GM12878 (cell line): ENCODE measurements around the gene KLRB1. TPM values are rescaled to one million over a fixed set of nuclear protein-coding genes. Genes with fewer than 3 reads are reported as not detected.

Source experiments
- ATAC-seq: fragments of 200-7000 bp; cut with Tn5 transposase; 3 replicates; pipeline ENCODE4 v1.9.1; 2020; ENCODE audit warnings: mild to moderate bottlenecking, moderate library complexity
- BruUV-seq: library from RNA; stranded (reverse); fragments of 400-500 nt; replicated peaks from 2 replicates; lab custom pipeline; 2021; lab: Mats Ljungman, UMichigan
- CTCF ChIA-PET: fragments of 300-600 bp; sonication (Branson Sonifier 250); formaldehyde crosslinking; extraction: SDS; loops from one replicate; lab custom pipeline; 2021; ENCODE audit warnings: inconsistent platforms; lab: Yijun Ruan, JAX
- POLR2A ChIA-PET: fragments of 350-600 bp; formaldehyde crosslinking; extraction: SDS; loops from one replicate; lab custom pipeline; 2021; ENCODE audit warnings: inconsistent platforms; lab: Charles Lee
- RAD21 ChIA-PET: fragments of 300-600 bp; sonication (Branson Sonifier 250); formaldehyde crosslinking; loops from one replicate; lab custom pipeline; 2023; ENCODE audit warnings: antibody characterized with exemption; ENCODE audit not compliant: unreplicated experiment; lab: Charles Lee
- SMC1A ChIA-PET: fragments of 300-600 bp; sonication (Branson Sonifier 250); formaldehyde crosslinking; loops from one replicate; lab custom pipeline; 2023; ENCODE audit not compliant: unreplicated experiment, uncharacterized antibody; lab: Charles Lee
- DNase-seq: peaks from one replicate; pipeline ENCODE4 v3.0.0-alpha.2; 2011; ENCODE audit warnings: low read depth, low spot score
- FAIRE-seq: peaks from 3 replicates; lab custom pipeline; 2011; peaks lifted over from hg19 to GRCh38; lab: Jason Lieb, UNC
- H2AFZ ChIP-seq: 2 replicates; pipeline ENCODE4 v1.6.0; 2011; ENCODE audit warnings: low read depth, low read length, control low read depth; ENCODE audit not compliant: control insufficient read depth
- H3K27ac ChIP-seq: 2 replicates; pipeline ENCODE4 v1.5.1; 2011; ENCODE audit warnings: control low read depth; ENCODE audit not compliant: control insufficient read depth, insufficient read depth
- H3K27me3 ChIP-seq, 2 experiments: replicated peaks in 1 of 2; 2 replicates each; pipeline versions ENCODE4 v1.6.0 to v1.6.1; 2011; ENCODE audit warnings: low read length in 1 of 2; ENCODE audit not compliant: control insufficient read depth in 2 of 2, insufficient read depth in 2 of 2
- H3K36me3 ChIP-seq, 2 experiments: 2 replicates each; pipeline ENCODE4 v1.5.1; 2011; ENCODE audit warnings: low read length in 1 of 2; ENCODE audit not compliant: control insufficient read depth in 2 of 2, insufficient read depth in 2 of 2
- H3K4me1 ChIP-seq: 2 replicates; pipeline ENCODE4 v1.6.1; 2011; ENCODE audit warnings: mild to moderate bottlenecking, low read length, moderate library complexity, mixed read lengths; ENCODE audit not compliant: control insufficient read depth, insufficient read depth
- H3K4me2 ChIP-seq: 2 replicates; pipeline ENCODE4 v1.6.0; 2011; ENCODE audit warnings: control low read depth; ENCODE audit not compliant: control insufficient read depth, insufficient read depth
- H3K4me3 ChIP-seq: fragments of 200-600 bp; sonication (generic); 2 replicates; pipeline ENCODE4 v1.5.1; 2016
- H3K79me2 ChIP-seq: 2 replicates; pipeline ENCODE4 v1.6.0; 2011; ENCODE audit warnings: low read length; ENCODE audit not compliant: control insufficient read depth, insufficient read depth
- H3K9ac ChIP-seq: 2 replicates; pipeline ENCODE4 v1.8.0; 2011; ENCODE audit warnings: low read length, control low read depth, mixed read lengths; ENCODE audit not compliant: control insufficient read depth, insufficient read depth
- H3K9me3 ChIP-seq: replicated peaks from 3 replicates; pipeline ENCODE4 v1.5.1; 2011; ENCODE audit warnings: mild to moderate bottlenecking, low read length; ENCODE audit not compliant: control insufficient read depth, insufficient read depth
- H4K20me1 ChIP-seq: 2 replicates; pipeline ENCODE4 v1.6.0; 2011; ENCODE audit not compliant: control insufficient read depth, insufficient read depth
- BCLAF1 ChIP-seq: fragments of 450-650 bp; IDR thresholded peaks from 2 replicates; pipeline ENCODE4 v1.6.1; 2017; ENCODE audit warnings: antibody characterized with exemption, mild to moderate bottlenecking, moderate library complexity
- EGR1 ChIP-seq, 2 experiments: IDR thresholded peaks; 1 replicate in 1 of 2; 2 replicates in 1 of 2; pipeline ENCODE4 v1.6.1; 2011 to 2012; ENCODE audit warnings: low read depth in 2 of 2, low read length in 2 of 2, borderline replicate concordance in 1 of 2, mild to moderate bottlenecking in 1 of 2, moderate library complexity in 1 of 2
- ELK1 ChIP-seq: IDR thresholded peaks from 2 replicates; pipeline ENCODE4 v1.6.1; 2012; ENCODE audit warnings: low read depth, low read length, improper control_type of control experiment
- JUND ChIP-seq: IDR thresholded peaks from 2 replicates; pipeline ENCODE4 v1.6.1; 2012; ENCODE audit warnings: low read depth, mild to moderate bottlenecking, low read length, improper control_type of control experiment, moderate library complexity
- MYC ChIP-seq: IDR thresholded peaks from 2 replicates; pipeline ENCODE4 v1.6.1; 2011; ENCODE audit warnings: mild to moderate bottlenecking, low read length, moderate library complexity, inconsistent platforms; ENCODE audit not compliant: insufficient read depth, insufficient replicate concordance, insufficient read length, severe bottlenecking
- NKRF ChIP-seq: fragments of 450-650 bp; conservative IDR thresholded peaks from 2 replicates; pipeline ENCODE4 v1.6.1; 2017; ENCODE audit warnings: mild to moderate bottlenecking, moderate library complexity
- TAF1 ChIP-seq: IDR thresholded peaks from 2 replicates; pipeline ENCODE4 v1.6.1; 2011; ENCODE audit warnings: mild to moderate bottlenecking, low read depth, low read length, borderline replicate concordance
- TARDBP ChIP-seq: IDR thresholded peaks from 2 replicates; pipeline ENCODE4 v1.6.1; 2016; ENCODE audit warnings: borderline replicate concordance
- TCF7 ChIP-seq: IDR thresholded peaks from 2 replicates; pipeline ENCODE4 v1.6.1; 2014; ENCODE audit warnings: antibody characterized with exemption, borderline replicate concordance
- in situ Hi-C: fragments of 300-500 bp; cut with MboI; formaldehyde crosslinking; loops from 9 replicates; pipeline ENCODE4 v1.14.3; 2018; ENCODE audit warnings: mixed read lengths
- intact Hi-C: fragments of 100-400 bp; cut with micrococcal nuclease; formaldehyde crosslinking; loops from one replicate; pipeline ENCODE4 v1.14.2; 2022; ENCODE audit not compliant: unreplicated experiment
- polyA plus RNA-seq, 11 experiments: library from polyadenylated mRNA; depleted of rRNA in 4 of 11; unstranded in 6 of 11; stranded (reverse) in 5 of 11; fragments of >200 nt; fragmentation: Nextera tagmentation in 4 of 11; fragmentation: Illumina TruSeq in 1 of 11; extraction: Ambion mirVana in 4 of 11; extraction: Trizol in 1 of 11; gene quantifications; 1 replicate in 1 of 11; 2 replicates in 10 of 11; pipeline versions ENCODE4 v1.2.1 to v1.2.3, GENCODE V29; 2011 to 2016; ENCODE audit warnings: inconsistent platforms in 2 of 11, missing spikeins in 2 of 11, low read depth in 1 of 11
- total RNA-seq, 4 experiments: library from RNA; depleted of rRNA in 3 of 4; stranded (reverse); fragments of >200 nt in 3 of 4; fragmentation: Illumina TruSeq in 1 of 4; extraction: Trizol in 1 of 4; gene quantifications; 2 replicates each; pipeline versions ENCODE4 v1.2.1 to v1.2.3, GENCODE V29; 2013 to 2021
- TF ChIP-seq, protein P1 (sequence below): IDR thresholded peaks from 2 replicates; pipeline ENCODE4 v1.6.1; 2012; ENCODE audit warnings: low read depth, low read length, improper control_type of control experiment
- TF ChIP-seq, protein P2 (sequence below): fragments of 450-650 bp; formaldehyde crosslinking; IDR thresholded peaks from 2 replicates; pipeline ENCODE4 v1.4.0; 2020; ENCODE audit warnings: mild to moderate bottlenecking, moderate library complexity
- TF ChIP-seq, protein P3 (sequence below): fragments of 450-650 bp; IDR thresholded peaks from 2 replicates; pipeline ENCODE4 v1.6.1; 2014; ENCODE audit warnings: mild to moderate bottlenecking

Gene KLRB1
- total and polyA plus RNA-seq, 10 of the 15 experiments (the other 5 are each of a cell fraction or from before 2014, with no cell fraction given), result not detected

DNA sequence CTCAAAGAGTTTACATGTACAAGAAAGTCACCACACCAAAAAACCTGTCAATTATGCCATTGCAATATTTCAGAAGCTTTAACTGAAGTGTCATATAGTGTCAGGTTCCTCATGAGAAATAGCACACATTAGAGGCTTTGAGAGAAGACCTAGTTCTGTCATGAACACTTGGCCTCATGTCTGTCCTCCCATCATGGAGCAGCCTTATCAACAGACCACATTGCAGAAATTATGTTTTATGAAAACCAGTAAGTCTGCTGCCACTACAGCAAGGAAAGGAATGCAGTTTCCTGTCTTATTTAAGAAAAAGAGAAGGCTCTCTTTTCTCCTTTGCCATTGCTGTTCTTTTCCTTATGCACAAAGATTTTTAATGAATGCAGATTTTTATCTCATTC, 35.5 kb upstream of the KLRB1 start:
- Histone ChIP-seq H2AFZ (no peak overlapping the region), H3K4me3 (no peak overlapping the region), H3K9me3 (peaks cover 8% of the 10 kb centered on the region; the same call in 2 of the 3 replicates), H3K9ac (no peak overlapping the region), H3K36me3 (no peaks in the 10 kb centered on the region), H3K27me3 (no peaks in the 10 kb centered on the region), H3K4me2 (no peak overlapping the region), H3K4me1 (peaks cover 17% of the 10 kb centered on the region), H3K27ac (no peak overlapping the region), H3K79me2 (no peaks in the 10 kb centered on the region; the same call in 1 of the 2 replicates), H4K20me1 (no peaks in the 10 kb centered on the region)
- DNase-seq (no peak), FAIRE-seq (no peak), ATAC-seq (no peak)
- intact Hi-C loops, result no loop called here
- in situ Hi-C loops, result no loop called here
- POLR2A ChIA-PET, result no interaction called here
- CTCF ChIA-PET, result interaction anchor here (1.5 kb wide), 1 partner anchor 9 kb away, joined by 4 read pairs; no protein-coding TSS in a partner anchor
- SMC1A ChIA-PET, result interaction anchor here (0.9 kb wide), 1 partner anchor 9 kb away, joined by 3 read pairs; no protein-coding TSS in a partner anchor
- RAD21 ChIA-PET, result no interaction called here
- no TSS peak for BruUV-seq
- TF ChIP-seq EGR1 (IDR thresholded peaks at IDR 0.05; ENCODE audit: borderline replicate concordance in 1 of 2, low read depth in 2 of 2, low read length in 2 of 2) (no peak), TAF1 (no peak), JUND (no peak), NKRF (no peak), BCLAF1 (no peak), MYC (no peak), ELK1 (no peak), TCF7 (no peak), TARDBP (no peak)
- TF ChIP-seq, protein P1, sequence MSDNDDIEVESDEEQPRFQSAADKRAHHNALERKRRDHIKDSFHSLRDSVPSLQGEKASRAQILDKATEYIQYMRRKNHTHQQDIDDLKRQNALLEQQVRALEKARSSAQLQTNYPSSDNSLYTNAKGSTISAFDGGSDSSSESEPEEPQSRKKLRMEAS, result no peak
- TF ChIP-seq, protein P2, sequence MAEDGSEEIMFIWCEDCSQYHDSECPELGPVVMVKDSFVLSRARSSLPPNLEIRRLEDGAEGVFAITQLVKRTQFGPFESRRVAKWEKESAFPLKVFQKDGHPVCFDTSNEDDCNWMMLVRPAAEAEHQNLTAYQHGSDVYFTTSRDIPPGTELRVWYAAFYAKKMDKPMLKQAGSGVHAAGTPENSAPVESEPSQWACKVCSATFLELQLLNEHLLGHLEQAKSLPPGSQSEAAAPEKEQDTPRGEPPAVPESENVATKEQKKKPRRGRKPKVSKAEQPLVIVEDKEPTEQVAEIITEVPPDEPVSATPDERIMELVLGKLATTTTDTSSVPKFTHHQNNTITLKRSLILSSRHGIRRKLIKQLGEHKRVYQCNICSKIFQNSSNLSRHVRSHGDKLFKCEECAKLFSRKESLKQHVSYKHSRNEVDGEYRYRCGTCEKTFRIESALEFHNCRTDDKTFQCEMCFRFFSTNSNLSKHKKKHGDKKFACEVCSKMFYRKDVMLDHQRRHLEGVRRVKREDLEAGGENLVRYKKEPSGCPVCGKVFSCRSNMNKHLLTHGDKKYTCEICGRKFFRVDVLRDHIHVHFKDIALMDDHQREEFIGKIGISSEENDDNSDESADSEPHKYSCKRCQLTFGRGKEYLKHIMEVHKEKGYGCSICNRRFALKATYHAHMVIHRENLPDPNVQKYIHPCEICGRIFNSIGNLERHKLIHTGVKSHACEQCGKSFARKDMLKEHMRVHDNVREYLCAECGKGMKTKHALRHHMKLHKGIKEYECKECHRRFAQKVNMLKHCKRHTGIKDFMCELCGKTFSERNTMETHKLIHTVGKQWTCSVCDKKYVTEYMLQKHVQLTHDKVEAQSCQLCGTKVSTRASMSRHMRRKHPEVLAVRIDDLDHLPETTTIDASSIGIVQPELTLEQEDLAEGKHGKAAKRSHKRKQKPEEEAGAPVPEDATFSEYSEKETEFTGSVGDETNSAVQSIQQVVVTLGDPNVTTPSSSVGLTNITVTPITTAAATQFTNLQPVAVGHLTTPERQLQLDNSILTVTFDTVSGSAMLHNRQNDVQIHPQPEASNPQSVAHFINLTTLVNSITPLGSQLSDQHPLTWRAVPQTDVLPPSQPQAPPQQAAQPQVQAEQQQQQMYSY (CRISPR knock-in tag), result no peak
- TF ChIP-seq, protein P3, sequence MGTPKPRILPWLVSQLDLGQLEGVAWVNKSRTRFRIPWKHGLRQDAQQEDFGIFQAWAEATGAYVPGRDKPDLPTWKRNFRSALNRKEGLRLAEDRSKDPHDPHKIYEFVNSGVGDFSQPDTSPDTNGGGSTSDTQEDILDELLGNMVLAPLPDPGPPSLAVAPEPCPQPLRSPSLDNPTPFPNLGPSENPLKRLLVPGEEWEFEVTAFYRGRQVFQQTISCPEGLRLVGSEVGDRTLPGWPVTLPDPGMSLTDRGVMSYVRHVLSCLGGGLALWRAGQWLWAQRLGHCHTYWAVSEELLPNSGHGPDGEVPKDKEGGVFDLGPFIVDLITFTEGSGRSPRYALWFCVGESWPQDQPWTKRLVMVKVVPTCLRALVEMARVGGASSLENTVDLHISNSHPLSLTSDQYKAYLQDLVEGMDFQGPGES, result no peak
